Thymus (tissue), 11 donors: ENCODE data around the gene SARS2. TPM values are rescaled to one million over a fixed set of nuclear protein-coding genes. Genes with fewer than 3 reads are reported as not detected.
A peak's percentile ranks its signal among the peaks of the same experiment; 100 is the strongest.
"Not testable (repeated sequence)": the region's sequence is repeated elsewhere in the genome, so short reads cannot be mapped to it uniquely, and the experiment has no call there.

ENCODE experiments used
- DNase-seq, 9 donors: peaks; one replicate each; pipeline ENCODE4 v3.0.0-alpha.2; 2013; ENCODE audit warnings: low spot score in 9 of 9, low read depth in 6 of 9, missing footprints in 1 of 9
- H3K27ac ChIP-seq, 2 donors: one replicate each; pipeline ENCODE4 v1.5.1; 2013; ENCODE audit warnings: control low read depth in 1 of 2, low read depth in 1 of 2, low read length in 1 of 2, mild to moderate bottlenecking in 1 of 2, moderate library complexity in 1 of 2
- H3K27me3 ChIP-seq, 2 donors: one replicate each; pipeline ENCODE4 v1.5.1; 2013; ENCODE audit warnings: low read length in 1 of 2; ENCODE audit not compliant: control insufficient read depth in 2 of 2, insufficient read depth in 1 of 2
- H3K36me3 ChIP-seq, 2 donors: one replicate each; pipeline ENCODE4 v1.5.1; 2013; ENCODE audit warnings: low read length in 1 of 2, mild to moderate bottlenecking in 1 of 2, moderate library complexity in 1 of 2; ENCODE audit not compliant: control insufficient read depth in 2 of 2, insufficient read depth in 2 of 2
- H3K4me1 ChIP-seq, 2 donors: one replicate each; pipeline ENCODE4 v1.5.1; 2013; ENCODE audit warnings: low read length in 2 of 2; ENCODE audit not compliant: control insufficient read depth in 2 of 2, insufficient read depth in 2 of 2
- H3K4me3 ChIP-seq, 2 donors: one replicate each; pipeline ENCODE4 v1.5.1; 2013; ENCODE audit warnings: low read length in 2 of 2, control low read depth in 1 of 2, mild to moderate bottlenecking in 1 of 2
- H3K9me3 ChIP-seq, 2 donors: one replicate each; pipeline ENCODE4 v1.5.1; 2013; ENCODE audit warnings: low read length in 1 of 2, mild to moderate bottlenecking in 1 of 2; ENCODE audit not compliant: control insufficient read depth in 2 of 2, insufficient read depth in 1 of 2
- WGBS: extraction: QIAGEN DNeasy Blood & Tissue Kit; methylation state at CpG from one replicate; pipeline ENCODE4 v1.1.7; 2013; 5-methylcytosine and 5-hydroxymethylcytosine counted together
- polyA plus RNA-seq: library from polyadenylated mRNA; stranded (reverse); fragments of 200-250 nt; gene quantifications from one replicate; pipeline ENCODE4 v1.2.3, GENCODE V29; 2013
- total RNA-seq: library from RNA; stranded (reverse); fragments of 120-200 nt; gene quantifications from one replicate; pipeline ENCODE4 v1.2.4, GENCODE V29; 2013
- donor health status: healthy.

Gene SARS2
- total and polyA plus RNA-seq, 2 donors: 15.0 to 30.9 TPM

GRCh38 chr19:38941466-38941865, 10.9 kb upstream of the SARS2 start:
- not testable (repeated sequence) for H3K27ac ChIP-seq, H3K36me3 ChIP-seq, H3K4me1 ChIP-seq, H3K27me3 ChIP-seq, H3K9me3 ChIP-seq, H3K4me3 ChIP-seq
- DNase-seq: peak in 1 of 9 donors; percentile 23
- 20% methylated on average over 5 of the region's 5 CpGs for WGBS

GRCh38 chr19:38939957-38940356, 9.4 kb upstream of the SARS2 start:
- no peak for DNase-seq
- peaks cover 0 to 6% of the 10 kb centered on the region in 2 donors for H3K9me3 ChIP-seq
- no peaks in the 10 kb centered on the region for H3K27me3 ChIP-seq
- 48% methylated on average over 5 of the region's 5 CpGs for WGBS
- H3K4me3 ChIP-seq: no peak overlapping the region
- H3K27ac ChIP-seq: no peak overlapping the region
- no peaks in the 10 kb centered on the region for H3K4me1 ChIP-seq
- no peaks in the 10 kb centered on the region for H3K36me3 ChIP-seq

GRCh38 chr19:38933544-38933943, 3.0 kb upstream of the SARS2 start:
- peaks cover 0 to 12% of the 10 kb centered on the region in 2 donors for H3K9me3 ChIP-seq
- H3K27ac ChIP-seq: no peak overlapping the region
- 92% methylated on average over 4 of the region's 4 CpGs for WGBS
- H3K27me3 ChIP-seq: no peaks in the 10 kb centered on the region
- H3K4me3 ChIP-seq: no peak overlapping the region
- peaks cover 6 to 12% of the 10 kb centered on the region in 2 donors for H3K36me3 ChIP-seq
- DNase-seq: no peak
- H3K4me1 ChIP-seq: peaks cover 6 to 18% of the 10 kb centered on the region in 2 donors

- peak in 2 of 9 donors; percentile 22 to 43 for DNase-seq
- Histone ChIP-seq H3K4me1 (peaks cover 6 to 18% of the 10 kb centered on the region in 2 donors), H3K4me3 (no peak overlapping the region), H3K27ac (no peak overlapping the region), H3K36me3 (peaks cover 6 to 12% of the 10 kb centered on the region in 2 donors), H3K27me3 (no peaks in the 10 kb centered on the region), H3K9me3 (peaks cover 0 to 12% of the 10 kb centered on the region in 2 donors)
- 98% methylated on average over 29 of the region's 29 CpGs for WGBS
Measured at GRCh38 chr19:38932425-38933179, 2.0 kb upstream of the SARS2 start.

- Histone ChIP-seq H3K27ac (no peak overlapping the region), H3K4me1 (peaks cover 6 to 18% of the 10 kb centered on the region in 2 donors)
Measured at GRCh38 chr19:38931521-38931793, 894 bp upstream of the SARS2 start.

GRCh38 chr19:38930776-38931520, 385 bp upstream of the SARS2 start, which contains the start of gene MRPS12:
Gene MRPS12, plus strand, starts transcription at chr19:38930944. Its CDS starts 351 bp downstream, at chr19:38931295.
- Histone ChIP-seq H3K4me3 (peak within 1 kb of the TSS; percentile 79 to 96), H3K27me3 (no peaks in the 10 kb centered on the region), H3K36me3 (peaks cover 8 to 12% of the 10 kb centered on the region in 2 donors), H3K27ac (peak within 1 kb of the TSS; percentile 93 to 95), H3K9me3 (peaks cover 0 to 12% of the 10 kb centered on the region in 2 donors), H3K4me1 (peaks cover 6 to 18% of the 10 kb centered on the region in 2 donors)
- peak; percentile 99 to 100 (median 100) for DNase-seq
- WGBS: 1% methylated on average over 40 of the region's 40 CpGs

More at GRCh38 chr19:38931521-38931793, 894 bp upstream of the SARS2 start:
- DNase-seq: no peak
- Histone ChIP-seq H3K36me3 (peaks cover 6 to 12% of the 10 kb centered on the region in 2 donors), H3K4me3 (peak overlapping the region; percentile 79 to 96), H3K27me3 (no peaks in the 10 kb centered on the region), H3K9me3 (peaks cover 0 to 12% of the 10 kb centered on the region in 2 donors)
- 53% methylated on average over 8 of the region's 8 CpGs for WGBS

- Histone ChIP-seq H3K9me3 (no peaks in the 10 kb centered on the region), H3K4me3 (no peak overlapping the region), H3K36me3 (peaks cover 13 to 20% of the 10 kb centered on the region in 2 donors), H3K27ac (no peak overlapping the region), H3K4me1 (peaks cover 6 to 18% of the 10 kb centered on the region in 2 donors), H3K27me3 (no peaks in the 10 kb centered on the region)
- WGBS: 93% methylated on average over 4 of the region's 4 CpGs
- DNase-seq: no peak
Measured at GRCh38 chr19:38928391-38929001, 2.1 kb downstream of the SARS2 start.

GRCh38 chr19:38924388-38924787, 6.2 kb downstream of the SARS2 start:
- 97% methylated on average over 7 of the region's 7 CpGs for WGBS
- H3K4me3 ChIP-seq: no peak overlapping the region
- no peak overlapping the region for H3K27ac ChIP-seq
- H3K9me3 ChIP-seq: no peaks in the 10 kb centered on the region
- H3K36me3 ChIP-seq: peaks cover 11 to 16% of the 10 kb centered on the region in 2 donors
- H3K4me1 ChIP-seq: peaks cover 0 to 2% of the 10 kb centered on the region in 2 donors
- no peaks in the 10 kb centered on the region for H3K27me3 ChIP-seq
- DNase-seq: no peak

GRCh38 chr19:38922482-38922881, 8.1 kb downstream of the SARS2 start:
- H3K36me3 ChIP-seq: peaks cover 11 to 16% of the 10 kb centered on the region in 2 donors
- no peaks in the 10 kb centered on the region for H3K27me3 ChIP-seq
- no peak overlapping the region for H3K4me3 ChIP-seq
- no peak for DNase-seq
- H3K4me1 ChIP-seq: no peaks in the 10 kb centered on the region
- H3K9me3 ChIP-seq: no peaks in the 10 kb centered on the region
- no peak overlapping the region for H3K27ac ChIP-seq
- 99% methylated on average over 5 of the region's 5 CpGs for WGBS
